AG09319 (cell line): ENCODE results near the gene AKAP13.

ENCODE experiments used
- DNase-seq: peaks from one replicate; pipeline ENCODE4 v3.0.0-alpha.2; 2010; ENCODE audit warnings: low read depth; ENCODE audit errors: extremely low read depth
- TF ChIP-seq, protein P1 (sequence below): IDR thresholded peaks from 2 replicates; pipeline ENCODE4 v1.5.1; 2011; ENCODE audit warnings: low read depth, mild to moderate bottlenecking, inconsistent platforms, low read length, moderate library complexity

The AKAP13 gene

DNA sequence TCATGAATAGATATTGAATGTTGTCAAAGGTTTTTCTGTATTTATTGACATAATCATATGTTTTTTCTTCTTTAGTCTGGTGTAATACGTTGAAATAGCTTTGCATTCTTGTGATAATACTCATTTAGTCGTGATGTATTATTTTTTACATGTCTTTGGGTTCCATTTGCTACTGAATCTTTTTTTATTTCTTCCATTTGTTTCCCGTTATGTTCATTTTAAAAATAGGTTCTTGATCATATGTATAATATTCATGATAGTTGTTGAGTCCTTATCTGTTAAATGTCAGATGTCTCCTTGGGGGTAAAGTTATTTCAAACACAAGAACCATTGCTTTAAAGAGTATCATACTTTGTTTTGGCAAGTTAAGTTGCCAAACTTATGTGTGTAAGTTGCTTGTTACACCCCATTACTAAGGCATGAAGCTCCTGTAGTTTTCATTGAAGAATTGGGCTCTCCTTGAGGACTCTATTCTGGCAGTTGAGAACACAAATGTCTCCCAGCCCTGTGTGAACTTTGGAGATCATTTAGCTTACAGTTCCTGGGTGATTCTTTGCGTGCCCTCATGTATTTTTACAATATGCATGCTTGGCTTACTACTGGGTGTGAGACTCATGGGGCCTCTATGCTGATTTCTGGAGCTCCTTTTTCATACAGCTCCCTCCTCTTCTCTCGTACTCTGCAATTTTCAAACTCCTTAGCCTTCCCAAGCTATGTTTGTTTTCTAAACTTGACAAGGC is 8.3 kb downstream of the AKAP13 start:
- DNase-seq = no peak
- TF ChIP-seq, protein P1, sequence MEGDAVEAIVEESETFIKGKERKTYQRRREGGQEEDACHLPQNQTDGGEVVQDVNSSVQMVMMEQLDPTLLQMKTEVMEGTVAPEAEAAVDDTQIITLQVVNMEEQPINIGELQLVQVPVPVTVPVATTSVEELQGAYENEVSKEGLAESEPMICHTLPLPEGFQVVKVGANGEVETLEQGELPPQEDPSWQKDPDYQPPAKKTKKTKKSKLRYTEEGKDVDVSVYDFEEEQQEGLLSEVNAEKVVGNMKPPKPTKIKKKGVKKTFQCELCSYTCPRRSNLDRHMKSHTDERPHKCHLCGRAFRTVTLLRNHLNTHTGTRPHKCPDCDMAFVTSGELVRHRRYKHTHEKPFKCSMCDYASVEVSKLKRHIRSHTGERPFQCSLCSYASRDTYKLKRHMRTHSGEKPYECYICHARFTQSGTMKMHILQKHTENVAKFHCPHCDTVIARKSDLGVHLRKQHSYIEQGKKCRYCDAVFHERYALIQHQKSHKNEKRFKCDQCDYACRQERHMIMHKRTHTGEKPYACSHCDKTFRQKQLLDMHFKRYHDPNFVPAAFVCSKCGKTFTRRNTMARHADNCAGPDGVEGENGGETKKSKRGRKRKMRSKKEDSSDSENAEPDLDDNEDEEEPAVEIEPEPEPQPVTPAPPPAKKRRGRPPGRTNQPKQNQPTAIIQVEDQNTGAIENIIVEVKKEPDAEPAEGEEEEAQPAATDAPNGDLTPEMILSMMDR = no peak

DNA sequence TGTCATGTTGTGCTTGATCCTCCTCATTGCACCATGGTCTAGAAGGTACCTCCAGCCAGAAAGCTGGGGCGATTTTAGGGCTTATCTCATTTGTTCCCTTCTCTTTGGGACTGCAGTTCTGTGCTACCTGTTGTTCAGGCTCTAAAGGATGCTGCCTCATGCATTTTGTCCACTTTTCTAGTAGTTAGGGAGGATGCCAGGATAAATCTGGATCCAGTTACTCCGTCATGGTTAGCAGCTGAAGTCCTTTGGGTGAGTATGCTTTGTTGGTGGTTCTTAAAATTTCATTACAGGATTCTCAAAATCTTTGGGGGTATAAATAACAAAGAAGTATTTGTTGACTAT is 8.9 kb downstream of the AKAP13 start:
- TF ChIP-seq, protein P1 = no peak
- DNase-seq = no peak

DNA sequence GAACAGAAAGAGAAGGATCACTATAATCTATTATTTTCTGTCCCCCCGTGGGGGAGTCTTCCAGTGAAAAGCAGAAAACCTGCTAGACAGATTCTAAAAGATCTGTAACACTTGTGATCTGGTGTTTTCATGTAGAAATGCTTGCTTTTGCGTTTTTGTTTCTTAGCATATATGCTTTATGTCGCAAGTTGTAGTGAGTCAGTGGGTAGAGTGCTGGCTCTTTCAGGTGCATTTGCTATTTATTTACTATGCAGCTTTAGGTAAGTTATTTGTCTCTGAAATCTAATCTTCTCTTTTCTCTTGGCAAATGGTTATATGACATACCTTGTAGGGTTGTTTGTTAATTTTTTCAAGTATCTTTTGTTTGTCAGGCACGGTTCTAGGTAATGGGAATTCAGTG is 9.4 kb downstream of the AKAP13 start:
- TF ChIP-seq, protein P1 = no peak
- DNase-seq = no peak

DNA sequence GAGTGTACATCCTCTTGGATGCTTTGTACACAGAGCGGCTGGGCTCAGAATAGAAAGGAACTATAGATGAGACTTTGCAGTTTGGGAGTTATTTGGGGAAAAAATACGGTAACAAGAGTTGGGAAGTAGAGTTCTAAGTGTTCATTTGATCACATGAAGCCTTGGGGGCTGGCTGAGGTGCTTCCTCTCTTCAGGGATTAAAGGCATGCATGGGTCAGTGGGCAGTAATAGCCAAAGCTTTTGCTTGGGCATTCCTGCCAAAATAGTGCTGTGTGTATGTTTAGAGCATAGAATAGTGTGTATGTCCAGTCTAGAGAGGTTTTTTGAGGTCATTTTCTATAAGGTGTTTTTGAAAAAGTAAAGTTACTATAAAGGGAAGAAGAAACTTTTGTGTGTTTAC is 12.8 kb downstream of the AKAP13 start:
- no peak for DNase-seq
- TF ChIP-seq, protein P1 = no peak

DNA sequence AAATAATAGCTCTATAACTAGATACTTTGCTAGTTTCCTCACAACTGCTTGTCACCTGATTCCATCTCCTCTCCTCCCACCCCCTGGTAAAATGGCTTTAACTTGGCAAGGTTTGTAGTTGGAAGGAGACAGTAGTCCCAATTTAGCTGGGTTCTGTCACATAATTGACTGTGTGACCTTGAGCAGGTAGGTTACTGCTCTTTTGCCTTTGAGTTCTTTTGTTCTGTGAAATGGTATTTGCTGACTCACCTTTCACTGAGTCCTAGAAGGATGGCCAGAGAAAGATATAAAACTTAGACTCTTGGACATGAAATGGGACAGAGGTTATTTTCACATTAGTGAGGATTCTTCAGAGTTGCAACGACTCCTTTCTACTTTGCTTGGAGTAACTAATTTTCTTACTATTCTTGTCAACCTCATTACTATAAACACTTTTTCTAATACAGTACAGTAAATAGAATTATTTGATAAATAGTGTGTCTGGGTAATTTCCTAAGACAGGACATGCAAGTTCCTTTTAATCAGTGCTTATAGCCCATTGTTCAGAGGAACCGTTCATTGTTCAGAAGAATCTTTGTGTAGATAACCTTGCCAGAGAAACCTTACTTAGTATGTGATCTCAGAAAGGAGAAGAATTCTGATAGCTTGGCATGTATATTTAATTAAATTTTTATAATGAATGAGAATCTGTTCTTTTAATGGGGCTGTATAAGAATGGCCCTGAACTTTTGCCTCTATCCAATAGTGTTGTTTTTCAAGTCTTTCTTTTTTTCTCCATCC is 14.3 kb downstream of the AKAP13 start:
- no peak for DNase-seq
- TF ChIP-seq, protein P1 = no peak

DNA sequence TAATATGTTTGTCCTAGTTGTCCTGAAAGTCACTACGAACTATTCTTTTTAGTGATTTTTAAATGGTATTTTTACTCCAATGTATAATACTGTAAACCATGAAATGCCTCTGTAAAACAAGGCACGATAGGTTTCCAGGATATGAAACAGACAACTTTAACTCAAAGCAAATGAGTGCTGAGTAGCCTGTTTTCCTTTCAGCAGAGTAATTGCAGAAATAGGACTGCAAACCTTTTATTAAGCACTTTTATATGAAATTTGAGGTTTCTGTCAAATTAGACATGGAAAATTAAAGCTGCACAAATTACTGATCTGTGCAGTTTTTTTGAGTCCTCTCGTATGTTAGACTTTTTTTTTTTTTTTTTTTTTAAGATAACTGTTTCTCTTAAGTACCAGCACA is 16.2 kb downstream of the AKAP13 start:
- DNase-seq = no peak
- TF ChIP-seq, protein P1 = no peak

DNA sequence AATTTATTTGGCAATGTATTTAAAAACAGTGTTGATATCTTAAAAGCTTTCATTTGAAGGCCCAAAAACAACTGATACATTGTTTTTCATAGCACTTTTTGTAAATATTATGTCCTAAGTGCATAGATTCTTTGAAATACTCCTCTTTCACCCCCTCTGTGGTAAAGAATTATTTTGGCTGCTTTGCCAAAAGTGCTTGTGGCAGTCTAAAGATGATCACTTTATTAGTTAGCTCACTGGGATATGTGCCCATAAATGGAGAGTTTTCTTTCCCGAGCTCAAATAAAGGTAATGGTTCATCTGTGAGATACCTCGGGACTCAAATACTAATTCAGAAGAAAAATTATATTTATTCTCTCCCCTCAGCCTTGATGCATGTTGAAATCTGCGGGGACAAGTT is 16.7 kb downstream of the AKAP13 start:
- no peak for DNase-seq
- TF ChIP-seq, protein P1 = no peak
